Glutamatergic neuron (in vitro differentiated cells): ENCODE results near the gene EXTL2. TPM values are rescaled to one million over a fixed set of nuclear protein-coding genes. Genes with fewer than 3 reads are reported as not detected.
A peak's percentile ranks its signal among the peaks of the same experiment; 100 is the strongest.

Experiments
- DNase-seq: peaks from one replicate; pipeline ENCODE4 v3.0.0; 2022
- H3K27ac Mint-ChIP-seq: one replicate; pipeline ENCODE4 v1.8.0; 2020; ENCODE audit warnings: mild to moderate bottlenecking, mixed read lengths, inconsistent platforms; ENCODE audit not compliant: unreplicated experiment
- H3K27me3 Mint-ChIP-seq: one replicate; pipeline ENCODE4 v1.8.0; 2020; ENCODE audit warnings: mild to moderate bottlenecking, moderate library complexity, mixed read lengths, inconsistent platforms; ENCODE audit not compliant: unreplicated experiment
- H3K36me3 Mint-ChIP-seq: one replicate; pipeline ENCODE4 v1.8.0; 2020; ENCODE audit warnings: mild to moderate bottlenecking, mixed read lengths, inconsistent platforms; ENCODE audit not compliant: unreplicated experiment
- H3K4me1 Mint-ChIP-seq: one replicate; pipeline ENCODE4 v1.8.0; 2020; ENCODE audit warnings: mild to moderate bottlenecking, low read depth, mixed read lengths, inconsistent platforms; ENCODE audit not compliant: unreplicated experiment
- H3K4me3 Mint-ChIP-seq: one replicate; pipeline ENCODE4 v1.8.0; 2020; ENCODE audit warnings: mild to moderate bottlenecking, mixed read lengths, inconsistent platforms; ENCODE audit not compliant: unreplicated experiment
- H3K9me3 Mint-ChIP-seq: one replicate; pipeline ENCODE4 v1.8.0; 2020; ENCODE audit warnings: mild to moderate bottlenecking, moderate library complexity, mixed read lengths, inconsistent platforms; ENCODE audit not compliant: unreplicated experiment
- CTCF ChIP-seq: fragments of 200-600 bp; sonication (generic); IDR thresholded peaks from one replicate; pipeline ENCODE4 v1.5.0; 2021; ENCODE audit not compliant: partially characterized antibody, unreplicated experiment
- total RNA-seq: library from RNA; stranded (reverse); fragmentation: NEBNext Ultra II Directional; extraction: Animal tissue kit (Norgen Biotek cat#: 25700); gene quantifications from one replicate; pipeline ENCODE4 v1.2.1, GENCODE V29; 2021; ENCODE audit not compliant: unreplicated experiment

Gene EXTL2
- total RNA-seq, 1 donor from 2014 or later = 27.9 TPM

- Mint-ChIP-seq H3K9me3 (no peaks in the 10 kb centered on the region), H3K36me3 (no peaks in the 10 kb centered on the region), H3K27ac (no peak overlapping the region), H3K4me3 (no peak overlapping the region), H3K27me3 (peaks cover 1% of the 10 kb centered on the region), H3K4me1 (no peaks in the 10 kb centered on the region)
- TF ChIP-seq CTCF = no peak
- no peak for DNase-seq
Measured at GRCh38 chr1:100874433-100874832, 20.2 kb downstream of the EXTL2 start.

DNA sequence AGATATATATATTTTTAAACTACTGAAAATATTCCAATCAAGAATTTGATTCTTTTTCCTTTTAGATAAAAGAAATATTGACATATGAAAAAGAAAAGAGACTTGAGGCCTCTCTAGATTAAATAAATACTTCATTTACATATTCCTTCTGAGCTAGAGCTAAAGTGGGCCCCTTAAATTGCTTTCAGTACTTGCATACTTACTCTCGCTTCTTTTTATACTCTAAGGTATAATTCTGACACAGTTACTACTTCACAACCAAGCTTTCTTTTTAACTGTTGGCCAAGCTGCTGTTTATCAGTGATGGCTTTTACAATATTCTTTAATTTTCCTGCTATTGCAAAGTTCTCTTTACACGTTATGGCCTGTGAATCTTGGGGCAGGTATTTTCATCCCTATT lies 24.6 kb downstream of the EXTL2 start:
- Mint-ChIP-seq H3K9me3 (no peaks in the 10 kb centered on the region), H3K27me3 (peaks cover 1% of the 10 kb centered on the region), H3K4me1 (peaks cover 5% of the 10 kb centered on the region), H3K4me3 (no peak overlapping the region), H3K27ac (no peak overlapping the region), H3K36me3 (no peaks in the 10 kb centered on the region)
- TF ChIP-seq CTCF = no peak
- no peak for DNase-seq

DNA sequence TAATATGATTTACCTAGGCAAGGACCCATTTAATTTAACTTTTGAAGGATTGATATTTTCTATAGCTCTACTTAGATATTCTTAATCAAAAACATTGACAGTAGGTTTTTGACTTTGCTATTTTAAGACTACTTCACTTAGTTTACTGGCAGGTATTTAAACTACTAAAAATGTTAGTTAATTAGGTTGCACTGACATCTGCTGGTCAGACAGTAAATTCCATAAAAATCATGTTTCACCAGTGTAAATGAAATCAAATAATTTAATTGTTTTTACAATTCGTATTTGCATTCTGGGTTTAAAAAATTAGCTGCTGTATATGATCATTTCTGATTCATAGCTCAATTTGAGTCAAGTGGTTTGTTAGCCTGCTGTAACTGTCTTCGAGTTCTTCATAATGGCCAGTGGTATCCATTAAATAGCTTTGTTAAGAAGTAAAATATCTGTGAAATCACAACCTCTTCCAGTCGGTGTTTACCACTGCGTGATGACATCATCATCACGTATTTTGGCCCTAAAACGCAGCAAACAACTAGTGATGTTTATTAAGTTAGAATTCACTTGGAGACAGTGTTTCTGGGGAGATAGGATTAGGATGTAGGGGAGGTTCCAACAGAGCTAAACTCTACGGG lies 26.2 kb downstream of the EXTL2 start:
- Mint-ChIP-seq H3K9me3 (no peaks in the 10 kb centered on the region), H3K4me1 (peaks cover 5% of the 10 kb centered on the region), H3K36me3 (no peaks in the 10 kb centered on the region), H3K27me3 (peaks cover 1% of the 10 kb centered on the region), H3K4me3 (no peak overlapping the region), H3K27ac (no peak overlapping the region)
- peak; percentile 59 for TF ChIP-seq CTCF
- no peak for DNase-seq

- no peak overlapping the region for H3K4me3 Mint-ChIP-seq
- no peak for DNase-seq
- TF ChIP-seq CTCF = no peak
- peak overlapping the region; percentile 31 for H3K27ac Mint-ChIP-seq
- H3K27me3 Mint-ChIP-seq = peaks cover 1% of the 10 kb centered on the region
- H3K4me1 Mint-ChIP-seq = peaks cover 5% of the 10 kb centered on the region
- H3K9me3 Mint-ChIP-seq = no peaks in the 10 kb centered on the region
- H3K36me3 Mint-ChIP-seq = no peaks in the 10 kb centered on the region
Measured at GRCh38 chr1:100866901-100867206, 27.8 kb downstream of the EXTL2 start.

DNA sequence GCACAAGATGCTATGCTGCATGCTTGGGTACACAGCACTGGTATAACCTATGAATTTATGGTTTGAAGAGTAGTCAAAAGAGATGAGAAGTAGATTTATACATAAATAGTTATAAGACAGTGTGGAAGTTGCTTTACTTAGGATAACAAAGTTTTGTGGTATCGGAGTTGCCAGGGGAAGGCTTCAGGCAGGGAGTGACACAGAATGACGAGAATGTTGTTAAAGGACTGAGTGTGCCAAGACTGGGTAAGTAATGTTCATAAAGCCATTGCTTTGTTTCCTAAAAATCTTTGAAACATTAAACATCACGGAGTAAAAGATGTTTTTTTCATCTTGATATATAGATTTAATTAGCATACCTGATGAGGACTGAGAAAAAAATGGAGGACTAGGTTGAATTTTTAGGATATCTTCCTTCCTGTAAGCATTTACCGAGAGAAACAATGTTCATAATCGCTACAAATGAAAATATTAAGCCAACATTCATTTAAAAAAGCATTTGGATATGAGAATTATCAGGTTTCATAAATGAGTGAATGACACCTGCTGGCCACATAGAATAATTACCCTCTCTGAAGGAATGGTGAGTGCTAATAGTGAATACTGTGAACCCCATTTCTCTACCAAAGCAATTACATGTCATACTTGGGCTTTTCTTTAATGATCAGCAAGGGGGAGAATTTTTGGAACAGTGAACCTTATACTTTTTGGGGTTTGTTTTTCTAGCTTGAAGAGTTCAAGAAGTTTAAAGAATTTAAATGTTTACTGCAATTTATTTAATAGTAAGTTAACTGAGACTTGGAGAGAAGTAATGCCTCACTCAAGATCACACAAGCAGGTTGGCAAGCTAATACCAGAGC lies 28.4 kb downstream of the EXTL2 start:
- H3K36me3 Mint-ChIP-seq = no peaks in the 10 kb centered on the region
- peaks cover 1% of the 10 kb centered on the region for H3K27me3 Mint-ChIP-seq
- H3K4me3 Mint-ChIP-seq = no peak overlapping the region
- no peak overlapping the region for H3K27ac Mint-ChIP-seq
- DNase-seq = no peak
- peaks cover 5% of the 10 kb centered on the region for H3K4me1 Mint-ChIP-seq
- TF ChIP-seq CTCF = peak; percentile 69
- no peaks in the 10 kb centered on the region for H3K9me3 Mint-ChIP-seq
